B cell (primary cell): ENCODE measurements around the gene HSF4. TPM values are rescaled to one million over a fixed set of nuclear protein-coding genes. Genes with fewer than 3 reads are reported as not detected.

Experiments used
- ATAC-seq: fragments of 200-7000 bp; cut with Tn5 transposase; one replicate; pipeline ENCODE4 v1.10.0; 2021; ENCODE audit warnings: low read depth, mild to moderate bottlenecking, moderate number of reproducible peaks, moderate library complexity
- CTCF ChIA-PET: fragments of 350-600 bp; sonication (Branson Sonifier 250); formaldehyde crosslinking; loops from one replicate; lab custom pipeline; 2021; ENCODE audit warnings: antibody characterized with exemption, inconsistent platforms; lab: Charles Lee
- POLR2A ChIA-PET: fragments of 350-600 bp; sonication (Branson Sonifier 250); formaldehyde crosslinking; loops from one replicate; lab custom pipeline; 2021; ENCODE audit warnings: antibody characterized with exemption; lab: Charles Lee
- DNase-seq: peaks from one replicate; pipeline ENCODE4 v3.0.0; 2013
- H2AFZ ChIP-seq: 2 replicates; pipeline ENCODE4 v1.6.1; 2012; ENCODE audit warnings: mild to moderate bottlenecking, low read depth, low read length; ENCODE audit not compliant: insufficient read depth, poor library complexity, severe bottlenecking
- H3K27ac ChIP-seq, 2 donors: 1 replicate in 1 of 2; 2 replicates in 1 of 2; pipeline ENCODE4 v1.5.1; 2012 to 2013; ENCODE audit warnings: low read length in 2 of 2, mild to moderate bottlenecking in 2 of 2, moderate library complexity in 1 of 2
- H3K27me3 ChIP-seq, 4 experiments: fragments of 200-600 bp in 1 of 4; sonication (generic) in 1 of 4; replicated peaks in 1 of 4; 1 replicate in 2 of 4; 2 replicates in 2 of 4; pipeline versions ENCODE4 v1.6.1 to v1.7.0; 2013 to 2016; ENCODE audit warnings: low read length in 3 of 4, mild to moderate bottlenecking in 2 of 4, mixed read lengths in 1 of 4, moderate library complexity in 1 of 4; ENCODE audit not compliant: insufficient read depth in 4 of 4, control insufficient read depth in 3 of 4; ENCODE audit errors: control extremely low read depth in 1 of 4
- H3K36me3 ChIP-seq, 2 experiments: replicated peaks in 1 of 2; 1 replicate in 1 of 2; 2 replicates in 1 of 2; pipeline versions ENCODE4 v1.6.1 to v1.7.1; 2013; ENCODE audit warnings: low read length in 1 of 2; ENCODE audit not compliant: insufficient read depth in 2 of 2, control insufficient read depth in 1 of 2; ENCODE audit errors: control extremely low read depth in 1 of 2, extremely low read depth in 1 of 2
- H3K4me1 ChIP-seq, 2 donors: fragments of 200-600 bp in 1 of 2; sonication (generic) in 1 of 2; 1 replicate in 1 of 2; 2 replicates in 1 of 2; pipeline versions ENCODE4 v1.5.1 to v1.6.1; 2013 to 2017; ENCODE audit warnings: low read length in 2 of 2; ENCODE audit not compliant: control insufficient read depth in 2 of 2, insufficient read depth in 2 of 2
- H3K4me2 ChIP-seq: replicated peaks from 2 replicates; pipeline ENCODE3; 2012; ENCODE audit warnings: mild to moderate bottlenecking, low read depth, low read length; ENCODE audit not compliant: poor library complexity, severe bottlenecking
- H3K4me3 ChIP-seq, 5 experiments: fragments of 200-600 bp in 1 of 5; sonication (generic) in 1 of 5; 1 replicate in 3 of 5; 2 replicates in 2 of 5; pipeline versions ENCODE4 v1.5.1 to v1.7.0; 2011 to 2016; ENCODE audit warnings: low read length in 4 of 5, mild to moderate bottlenecking in 4 of 5, low read depth in 2 of 5, control low read depth in 1 of 5, moderate library complexity in 1 of 5; ENCODE audit not compliant: insufficient read depth in 1 of 5; ENCODE audit errors: control extremely low read depth in 1 of 5, extremely low read depth in 1 of 5
- H3K79me2 ChIP-seq: fragments of 200-600 bp; sonication (generic); one replicate; pipeline ENCODE4 v1.6.0; 2016; ENCODE audit warnings: low read length; ENCODE audit not compliant: control insufficient read depth, insufficient read depth
- H3K9ac ChIP-seq: fragments of 200-600 bp; sonication (generic); 2 replicates; pipeline ENCODE4 v1.6.1; 2017; ENCODE audit warnings: mild to moderate bottlenecking, low read length, moderate library complexity
- H3K9me3 ChIP-seq, 3 donors: one replicate each; pipeline versions ENCODE4 v1.6.1 to v1.7.1; 2013; ENCODE audit warnings: low read length in 2 of 3; ENCODE audit not compliant: control insufficient read depth in 2 of 3, insufficient read depth in 1 of 3; ENCODE audit errors: control extremely low read depth in 1 of 3
- H4K20me1 ChIP-seq: 2 replicates; pipeline ENCODE4 v1.6.0; 2012; ENCODE audit warnings: mild to moderate bottlenecking, low read length; ENCODE audit not compliant: insufficient read depth, control insufficient read depth, poor library complexity, severe bottlenecking
- H3K27ac Mint-ChIP-seq: one replicate; pipeline ENCODE4 v1.8.0; 2021; ENCODE audit warnings: mixed read lengths
- H3K27me3 Mint-ChIP-seq: one replicate; pipeline ENCODE4 v1.8.0; 2021; ENCODE audit warnings: mixed read lengths
- H3K4me1 Mint-ChIP-seq: one replicate; pipeline ENCODE4 v1.8.0; 2021; ENCODE audit warnings: mixed read lengths
- H3K4me3 Mint-ChIP-seq: one replicate; pipeline ENCODE4 v1.8.0; 2021; ENCODE audit warnings: mixed read lengths
- H3K9me3 Mint-ChIP-seq: one replicate; pipeline ENCODE4 v1.8.0; 2022; ENCODE audit warnings: mixed read lengths; ENCODE audit not compliant: insufficient read depth
- EZH2 ChIP-seq: IDR thresholded peaks from 2 replicates; pipeline ENCODE4 v1.6.1; 2012; ENCODE audit warnings: borderline replicate concordance, low read depth, mild to moderate bottlenecking, moderate library complexity, low read length; ENCODE audit not compliant: insufficient read depth, poor library complexity, severe bottlenecking
- WGBS: methylation state at CpG from one replicate; pipeline ENCODE4 v1.1.5; 2013; ENCODE audit warnings: missing lambda C conversion rate; ENCODE audit not compliant: insufficient coverage; 5-methylcytosine and 5-hydroxymethylcytosine counted together
- intact Hi-C: fragments of 100-400 bp; cut with micrococcal nuclease; formaldehyde crosslinking; loops from one replicate; pipeline ENCODE4 v1.10.0; 2022
- polyA plus RNA-seq: library from polyadenylated mRNA; depleted of rRNA; stranded (reverse); fragments of >200 nt; gene quantifications from 2 replicates; pipeline ENCODE4 v1.2.3, GENCODE V29; 2012
- total RNA-seq, 2 donors: library from RNA; stranded (reverse); fragments of 120-200 nt in 1 of 2; gene quantifications; 1 replicate in 1 of 2; 2 replicates in 1 of 2; pipeline versions ENCODE4 v1.2.3 to v1.2.4, GENCODE V29; 2013 to 2022
- TF ChIP-seq, protein P1 (sequence below): fragments of 200-600 bp; IDR thresholded peaks from one replicate; pipeline ENCODE4 v1.8.0; 2022; ENCODE audit warnings: antibody characterized with exemption, mild to moderate bottlenecking

The HSF4 gene
- total and polyA plus RNA-seq, 2 donors (not counting 1 experiment from before 2014, with no cell fraction given), result 11.9 to 12.2 TPM

DNA sequence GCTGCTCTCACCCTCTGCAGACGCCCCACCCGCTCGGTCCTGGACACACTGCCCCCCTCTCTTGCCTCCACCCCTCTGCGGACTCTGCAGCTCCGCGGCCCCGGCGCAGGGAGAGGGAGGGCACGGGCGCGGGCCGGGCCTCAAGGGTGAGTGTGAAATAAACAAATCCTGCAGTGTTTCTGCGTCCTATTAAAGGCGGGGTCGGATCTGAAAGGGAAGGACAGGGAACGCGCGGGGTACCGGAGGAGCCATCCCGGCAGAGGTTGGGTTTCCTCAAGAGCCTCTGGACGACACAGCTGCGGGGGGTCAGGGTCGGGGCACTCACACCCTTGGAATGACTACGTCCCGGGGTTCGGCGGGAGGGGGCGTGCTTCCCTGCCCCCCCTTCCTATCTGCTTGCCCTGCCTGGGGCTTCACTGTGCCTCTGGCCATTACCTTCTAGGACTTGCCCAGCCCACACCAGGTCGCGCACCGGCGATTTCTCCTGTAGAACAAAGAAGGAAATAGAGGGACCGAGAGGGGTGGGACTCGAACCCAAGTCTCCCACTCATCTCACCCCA lies 466 bp upstream of the HSF4 start:
- Histone ChIP-seq H3K27me3 (peaks cover 0 to 83% (median 49%) of the 10 kb centered on the region in 4 experiments), H3K4me3 (peak overlapping the region in 3 of 5 experiments; percentile 8 to 44 (median 21)), H3K79me2 (no peaks in the 10 kb centered on the region), H3K4me2 (peak overlapping the region; percentile 78), H3K9ac (peak overlapping the region; percentile 42), H4K20me1 (peaks cover 20% of the 10 kb centered on the region), H3K9me3 (peaks cover 0 to 45% (median 0%) of the 10 kb centered on the region in 3 donors), H3K27ac (no peak overlapping the region), H3K4me1 (peaks cover 53 to 56% of the 10 kb centered on the region in 2 donors), H2AFZ (peak overlapping the region; percentile 49), H3K36me3 (no peaks in the 10 kb centered on the region)
- POLR2A ChIA-PET, result no interaction called here
- Mint-ChIP-seq H3K27ac (no peak overlapping the region), H3K9me3 (no peaks in the 10 kb centered on the region), H3K27me3 (peaks cover 45% of the 10 kb centered on the region), H3K4me3 (peak overlapping the region; percentile 76), H3K4me1 (peaks cover 42% of the 10 kb centered on the region)
- 2% methylated on average over 23 of the region's 34 CpGs for WGBS
- ATAC-seq (no peak), DNase-seq (peak; percentile 41)
- intact Hi-C loops, result no loop called here
- TF ChIP-seq, protein P1, sequence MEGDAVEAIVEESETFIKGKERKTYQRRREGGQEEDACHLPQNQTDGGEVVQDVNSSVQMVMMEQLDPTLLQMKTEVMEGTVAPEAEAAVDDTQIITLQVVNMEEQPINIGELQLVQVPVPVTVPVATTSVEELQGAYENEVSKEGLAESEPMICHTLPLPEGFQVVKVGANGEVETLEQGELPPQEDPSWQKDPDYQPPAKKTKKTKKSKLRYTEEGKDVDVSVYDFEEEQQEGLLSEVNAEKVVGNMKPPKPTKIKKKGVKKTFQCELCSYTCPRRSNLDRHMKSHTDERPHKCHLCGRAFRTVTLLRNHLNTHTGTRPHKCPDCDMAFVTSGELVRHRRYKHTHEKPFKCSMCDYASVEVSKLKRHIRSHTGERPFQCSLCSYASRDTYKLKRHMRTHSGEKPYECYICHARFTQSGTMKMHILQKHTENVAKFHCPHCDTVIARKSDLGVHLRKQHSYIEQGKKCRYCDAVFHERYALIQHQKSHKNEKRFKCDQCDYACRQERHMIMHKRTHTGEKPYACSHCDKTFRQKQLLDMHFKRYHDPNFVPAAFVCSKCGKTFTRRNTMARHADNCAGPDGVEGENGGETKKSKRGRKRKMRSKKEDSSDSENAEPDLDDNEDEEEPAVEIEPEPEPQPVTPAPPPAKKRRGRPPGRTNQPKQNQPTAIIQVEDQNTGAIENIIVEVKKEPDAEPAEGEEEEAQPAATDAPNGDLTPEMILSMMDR, result no peak
- TF ChIP-seq EZH2, result peak; percentile 62
- CTCF ChIA-PET, result interaction anchor here (1.2 to 2.5 kb wide), 3 partner anchors 9 to 21 kb away, joined by 4 to 11 read pairs (median 5); no protein-coding TSS in a partner anchor
